OCI-LY1 (cell line): Measurements from ENCODE around the gene LMF1.

ENCODE experiments used
- CTCF ChIP-seq: fragments of 200-600 bp; sonication (generic), shearing (Covaris generic); IDR thresholded peaks from 2 replicates; pipeline ENCODE4 v1.5.1; 2017; ENCODE audit warnings: mild to moderate bottlenecking, antibody characterized with exemption, low read length, moderate library complexity, mixed read lengths
- EZH2 ChIP-seq: fragments of 200-600 bp; sonication (generic), shearing (Covaris generic); IDR thresholded peaks from 2 replicates; pipeline ENCODE4 v1.8.0; 2017; ENCODE audit warnings: borderline replicate concordance, mixed run types, mild to moderate bottlenecking, antibody characterized with exemption, low read length, moderate library complexity, mixed read lengths

- TF ChIP-seq CTCF (no peak), EZH2 (no peak)
Observed at GRCh38 chr16:943971-944370, 26.8 kb downstream of the LMF1 start.
